IPS DF 6.9 (cell line): ENCODE measurements around the gene LMNTD2.
"Not testable (repeated sequence)": the region's sequence is repeated elsewhere in the genome, so short reads cannot be mapped to it uniquely, and the experiment has no call there.

ENCODE experiments used
- DNase-seq: peaks from one replicate; pipeline ENCODE4 v3.0.0-alpha.2; 2013; ENCODE audit warnings: low read depth, low spot score
- H3K27ac ChIP-seq: one replicate; pipeline ENCODE4 v1.5.1; 2013; ENCODE audit warnings: low read length, control low read depth
- H3K27me3 ChIP-seq: 2 replicates; pipeline ENCODE4 v1.6.1; 2013; ENCODE audit warnings: mild to moderate bottlenecking, low read length; ENCODE audit not compliant: control insufficient read depth, insufficient read depth
- H3K36me3 ChIP-seq: 2 replicates; pipeline ENCODE4 v1.6.1; 2013; ENCODE audit warnings: low read length; ENCODE audit not compliant: control insufficient read depth, insufficient read depth
- H3K4me1 ChIP-seq: 2 replicates; pipeline ENCODE4 v1.6.1; 2013; ENCODE audit warnings: low read length; ENCODE audit not compliant: control insufficient read depth, insufficient read depth
- H3K4me3 ChIP-seq: 2 replicates; pipeline ENCODE4 v1.5.1; 2013; ENCODE audit warnings: mild to moderate bottlenecking, low read length
- H3K9me3 ChIP-seq: 2 replicates; pipeline ENCODE4 v1.6.1; 2013; ENCODE audit warnings: low read length, inconsistent platforms; ENCODE audit not compliant: control insufficient read depth, insufficient read depth
- WGBS: extraction: QIAGEN DNeasy Blood & Tissue Kit; methylation state at CpG from one replicate; pipeline ENCODE4 v1.1.7; 2013; ENCODE audit warnings: mixed read lengths, missing lambda C conversion rate; ENCODE audit not compliant: insufficient read length, insufficient coverage; 5-methylcytosine and 5-hydroxymethylcytosine counted together

LMNTD2 gene

GRCh38 chr11:575313-575995 is 14.9 kb upstream of the LMNTD2 start:
- H3K27ac ChIP-seq = no peak overlapping the region
- H3K27me3 ChIP-seq = peaks cover 5% of the 10 kb centered on the region; the same call in 1 of the 2 replicates
- H3K36me3 ChIP-seq = no peaks in the 10 kb centered on the region
- H3K4me1 ChIP-seq = peaks cover 14% of the 10 kb centered on the region
- H3K4me3 ChIP-seq = peak overlapping the region; percentile 80
- WGBS = no CpG with 5 or more reads among the region's 81 CpGs
- no peaks in the 10 kb centered on the region for H3K9me3 ChIP-seq
- no peak for DNase-seq

- no peaks in the 10 kb centered on the region for H3K36me3 ChIP-seq
- peaks cover 14% of the 10 kb centered on the region for H3K4me1 ChIP-seq
- no peaks in the 10 kb centered on the region for H3K9me3 ChIP-seq
- WGBS = no CpG with 5 or more reads among the region's 25 CpGs
- no peak overlapping the region for H3K27ac ChIP-seq
- no peak for DNase-seq
- peaks cover 5% of the 10 kb centered on the region; the same call in 1 of the 2 replicates for H3K27me3 ChIP-seq
- H3K4me3 ChIP-seq = peak overlapping the region; percentile 80; the same call in 1 of the 2 replicates
Observed at GRCh38 chr11:574632-575312, 14.2 kb upstream of the LMNTD2 start.

GRCh38 chr11:574031-574570 is 13.6 kb upstream of the LMNTD2 start:
- not testable (repeated sequence) for H3K36me3 ChIP-seq, DNase-seq, H3K27me3 ChIP-seq, H3K4me3 ChIP-seq, H3K27ac ChIP-seq, H3K9me3 ChIP-seq
- H3K4me1 ChIP-seq = peaks cover 14% of the 10 kb centered on the region
- WGBS = no CpG with 5 or more reads among the region's 14 CpGs

GRCh38 chr11:573146-573759 is 12.7 kb upstream of the LMNTD2 start:
- Histone ChIP-seq H3K4me1 (peaks cover 14% of the 10 kb centered on the region), H3K27ac (no peak overlapping the region), H3K4me3 (no peak overlapping the region), H3K9me3 (no peaks in the 10 kb centered on the region), H3K36me3 (no peaks in the 10 kb centered on the region), H3K27me3 (peaks cover 5% of the 10 kb centered on the region; the same call in 1 of the 2 replicates)
- WGBS = no CpG with 5 or more reads among the region's 16 CpGs
- no peak for DNase-seq

- no peaks in the 10 kb centered on the region for H3K36me3 ChIP-seq
- WGBS = no CpG with 5 or more reads among the region's 8 CpGs
Observed at GRCh38 chr11:571802-572185, 11.3 kb upstream of the LMNTD2 start.

GRCh38 chr11:569158-569885 is 8.8 kb upstream of the LMNTD2 start:
- WGBS = no CpG with 5 or more reads among the region's 36 CpGs
- H3K27ac ChIP-seq = no peak overlapping the region

More at GRCh38 chr11:571802-572185, 11.3 kb upstream of the LMNTD2 start:
- Histone ChIP-seq H3K27ac (no peak overlapping the region), H3K27me3 (peaks cover 5% of the 10 kb centered on the region; the same call in 1 of the 2 replicates), H3K9me3 (no peaks in the 10 kb centered on the region), H3K4me3 (no peak overlapping the region), H3K4me1 (peaks cover 14% of the 10 kb centered on the region)
- DNase-seq = no peak

GRCh38 chr11:568306-569157 is 8.0 kb upstream of the LMNTD2 start:
- no peaks in the 10 kb centered on the region for H3K9me3 ChIP-seq
- H3K4me3 ChIP-seq = peak overlapping the region; percentile 74; the same call in 1 of the 2 replicates
- no peaks in the 10 kb centered on the region for H3K27me3 ChIP-seq
- H3K27ac ChIP-seq = no peak overlapping the region
- WGBS = no CpG with 5 or more reads among the region's 123 CpGs
- peaks cover 15% of the 10 kb centered on the region for H3K4me1 ChIP-seq
- no peak for DNase-seq
- H3K36me3 ChIP-seq = no peaks in the 10 kb centered on the region

More at GRCh38 chr11:569158-569885, 8.8 kb upstream of the LMNTD2 start:
- no peaks in the 10 kb centered on the region for H3K36me3 ChIP-seq
- peak overlapping the region; percentile 74; the same call in 1 of the 2 replicates for H3K4me3 ChIP-seq
- DNase-seq = no peak
- H3K4me1 ChIP-seq = peaks cover 15% of the 10 kb centered on the region
- H3K27me3 ChIP-seq = no peaks in the 10 kb centered on the region
- H3K9me3 ChIP-seq = no peaks in the 10 kb centered on the region

- Histone ChIP-seq H3K27ac (no peak overlapping the region), H3K36me3 (0 out of 2 replicates have a peak, but pooled peaks cover 3% of the 10 kb centered on the region), H3K9me3 (no peaks in the 10 kb centered on the region), H3K27me3 (no peaks in the 10 kb centered on the region), H3K4me1 (peaks cover 13% of the 10 kb centered on the region), H3K4me3 (peak overlapping the region; percentile 74; the same call in 1 of the 2 replicates)
- WGBS = no CpG with 5 or more reads among the region's 41 CpGs
- DNase-seq = no peak
Observed at GRCh38 chr11:567629-568292, 7.2 kb upstream of the LMNTD2 start.

- no peak overlapping the region for H3K27ac ChIP-seq
- DNase-seq = no peak
- H3K36me3 ChIP-seq = 0 out of 2 replicates have a peak, but pooled peaks cover 3% of the 10 kb centered on the region
- peaks cover 13% of the 10 kb centered on the region for H3K4me1 ChIP-seq
- peak overlapping the region; percentile 74; the same call in 1 of the 2 replicates for H3K4me3 ChIP-seq
- H3K27me3 ChIP-seq = no peaks in the 10 kb centered on the region
- no peaks in the 10 kb centered on the region for H3K9me3 ChIP-seq
- no CpG with 5 or more reads among the region's 18 CpGs for WGBS
Observed at GRCh38 chr11:567011-567628, 6.6 kb upstream of the LMNTD2 start.
